ENCODE results near the gene GMCL1. TPM values are rescaled to one million over a fixed set of nuclear protein-coding genes. Genes with fewer than 3 reads are reported as not detected.
A peak's percentile ranks its signal among the peaks of the same experiment; 100 is the strongest.

The GMCL1 gene
- total and polyA plus RNA-seq, 9 of the 15 experiments (the other 6 are each of a cell fraction or from before 2014, with no cell fraction given), result 7.0 to 27.3 (median 15.4) TPM

GRCh38 chr2:69893684-69894551 is 64.5 kb downstream of the GMCL1 start, which contains the start of gene SNRNP27 (continued):
- TF ChIP-seq, protein P1, sequence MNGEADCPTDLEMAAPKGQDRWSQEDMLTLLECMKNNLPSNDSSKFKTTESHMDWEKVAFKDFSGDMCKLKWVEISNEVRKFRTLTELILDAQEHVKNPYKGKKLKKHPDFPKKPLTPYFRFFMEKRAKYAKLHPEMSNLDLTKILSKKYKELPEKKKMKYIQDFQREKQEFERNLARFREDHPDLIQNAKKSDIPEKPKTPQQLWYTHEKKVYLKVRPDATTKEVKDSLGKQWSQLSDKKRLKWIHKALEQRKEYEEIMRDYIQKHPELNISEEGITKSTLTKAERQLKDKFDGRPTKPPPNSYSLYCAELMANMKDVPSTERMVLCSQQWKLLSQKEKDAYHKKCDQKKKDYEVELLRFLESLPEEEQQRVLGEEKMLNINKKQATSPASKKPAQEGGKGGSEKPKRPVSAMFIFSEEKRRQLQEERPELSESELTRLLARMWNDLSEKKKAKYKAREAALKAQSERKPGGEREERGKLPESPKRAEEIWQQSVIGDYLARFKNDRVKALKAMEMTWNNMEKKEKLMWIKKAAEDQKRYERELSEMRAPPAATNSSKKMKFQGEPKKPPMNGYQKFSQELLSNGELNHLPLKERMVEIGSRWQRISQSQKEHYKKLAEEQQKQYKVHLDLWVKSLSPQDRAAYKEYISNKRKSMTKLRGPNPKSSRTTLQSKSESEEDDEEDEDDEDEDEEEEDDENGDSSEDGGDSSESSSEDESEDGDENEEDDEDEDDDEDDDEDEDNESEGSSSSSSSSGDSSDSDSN (IDR thresholded peaks at IDR 0.05; ENCODE audit: borderline replicate concordance in 1 of 2, low read depth in 2 of 2, low read length in 2 of 2), result peak in 1 of 2 experiments; percentile 84; a peak in 3 of 4 replicates
- TF ChIP-seq ZC3H11A (IDR thresholded peaks at IDR 0.05; ENCODE audit: low read depth, low read length), result 0 out of 2 replicates have a peak, but pooled peaks have one; percentile 90
- TF ChIP-seq NCOA4 (IDR thresholded peaks at IDR 0.05; ENCODE audit: partially characterized antibody), result no peak
- TF ChIP-seq PML (IDR thresholded peaks at IDR 0.05; ENCODE audit: low read length), result peak; percentile 73
- no peak for TF ChIP-seq SMAD2 (IDR thresholded peaks at IDR 0.05; ENCODE audit: low read depth, low read length)
- TF ChIP-seq TFAP4 (CRISPR knock-in tag; IDR thresholded peaks at IDR 0.05; ENCODE audit: borderline replicate concordance), result peak; percentile 75; the same call in 1 of the 2 replicates
- TF ChIP-seq BACH1 (tag; IDR thresholded peaks at IDR 0.05), result no peak; the same call in 1 of the 2 replicates
- no peak for TF ChIP-seq E2F3 (CRISPR knock-in tag; IDR thresholded peaks at IDR 0.05)
- no peak for TF ChIP-seq FOXA1 (IDR thresholded peaks at IDR 0.05; ENCODE audit: borderline replicate concordance)
- peak; percentile 33; the same call in 1 of the 2 replicates for TF ChIP-seq SNIP1 (IDR thresholded peaks at IDR 0.05; ENCODE audit: low read depth)
- TF ChIP-seq ZEB2 (IDR thresholded peaks at IDR 0.05), result peak; percentile 98
- TF ChIP-seq, protein P2, sequence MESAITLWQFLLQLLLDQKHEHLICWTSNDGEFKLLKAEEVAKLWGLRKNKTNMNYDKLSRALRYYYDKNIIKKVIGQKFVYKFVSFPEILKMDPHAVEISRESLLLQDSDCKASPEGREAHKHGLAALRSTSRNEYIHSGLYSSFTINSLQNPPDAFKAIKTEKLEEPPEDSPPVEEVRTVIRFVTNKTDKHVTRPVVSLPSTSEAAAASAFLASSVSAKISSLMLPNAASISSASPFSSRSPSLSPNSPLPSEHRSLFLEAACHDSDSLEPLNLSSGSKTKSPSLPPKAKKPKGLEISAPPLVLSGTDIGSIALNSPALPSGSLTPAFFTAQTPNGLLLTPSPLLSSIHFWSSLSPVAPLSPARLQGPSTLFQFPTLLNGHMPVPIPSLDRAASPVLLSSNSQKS (CRISPR knock-in tag; IDR thresholded peaks at IDR 0.05), result no peak
- no peak for TF ChIP-seq THAP7 (CRISPR knock-in tag; IDR thresholded peaks at IDR 0.05)
- TF ChIP-seq HNRNPLL (IDR thresholded peaks at IDR 0.05; ENCODE audit: low read depth, low read length, poor library complexity, severe bottlenecking), result no peak
- no peak for TF ChIP-seq NRF1 (conservative IDR thresholded peaks at IDR 0.05 in 1 of 2, IDR thresholded peaks at IDR 0.05 in 1 of 2)
- TF ChIP-seq MAFK (IDR thresholded peaks at IDR 0.05; ENCODE audit: low read length), result no peak
- TF ChIP-seq FOXA3 (CRISPR knock-in tag; conservative IDR thresholded peaks at IDR 0.05 in 1 of 2, IDR thresholded peaks at IDR 0.05 in 1 of 2), result no peak
- TF ChIP-seq BCLAF1 (IDR thresholded peaks at IDR 0.05; ENCODE audit: borderline replicate concordance in 1 of 2, control insufficient read depth in 1 of 2, low read depth in 2 of 2, low read length in 1 of 2), result peak in 1 of 2 experiments; percentile 93; a peak in 2 of 4 replicates
- no peak for TF ChIP-seq PPARD (CRISPR knock-in tag; IDR thresholded peaks at IDR 0.05)
